HEK293T (cell line): ENCODE results near the gene MECP2.

Experiments
- CTCF ChIA-PET: fragments of 350-600 bp; formaldehyde crosslinking; extraction: SDS; loops from one replicate; lab custom pipeline; 2021; ENCODE audit warnings: antibody characterized with exemption, inconsistent platforms; lab: Yijun Ruan, JAX
- POLR2A ChIA-PET: fragments of 350-600 bp; formaldehyde crosslinking; extraction: SDS; loops from one replicate; lab custom pipeline; 2020; ENCODE audit warnings: antibody characterized with exemption, inconsistent platforms; lab: Yijun Ruan, JAX
- DNase-seq: peaks from one replicate; pipeline ENCODE4 v3.0.0; 2012; ENCODE audit warnings: mixed read lengths; ENCODE audit errors: extremely low spot score
- ARNT ChIP-seq: fragments of 450-650 bp; IDR thresholded peaks from 2 replicates; pipeline ENCODE4 v1.6.1; 2017; ENCODE audit warnings: mild to moderate bottlenecking
- BHLHE40 ChIP-seq: fragments of 450-650 bp; IDR thresholded peaks from 2 replicates; pipeline ENCODE4 v1.6.1; 2016; ENCODE audit warnings: mild to moderate bottlenecking, moderate library complexity, borderline replicate concordance
- CTBP1 ChIP-seq: fragments of 450-650 bp; IDR thresholded peaks from 2 replicates; pipeline ENCODE4 v1.6.1; 2016; ENCODE audit warnings: borderline replicate concordance
- ELF4 ChIP-seq: fragments of 450-650 bp; IDR thresholded peaks from 2 replicates; pipeline ENCODE4 v1.6.1; 2017; ENCODE audit warnings: antibody characterized with exemption
- FOXA1 ChIP-seq: fragments of 450-650 bp; IDR thresholded peaks from 2 replicates; pipeline ENCODE4 v1.6.1; 2016; ENCODE audit warnings: mild to moderate bottlenecking
- FOXK2 ChIP-seq: fragments of 450-650 bp; IDR thresholded peaks from 2 replicates; pipeline ENCODE4 v1.6.1; 2016; ENCODE audit warnings: mild to moderate bottlenecking
- FOXM1 ChIP-seq: fragments of 450-650 bp; IDR thresholded peaks from 2 replicates; pipeline ENCODE4 v1.6.1; 2017; ENCODE audit warnings: mild to moderate bottlenecking, borderline replicate concordance
- HDGF ChIP-seq: fragments of 450-650 bp; IDR thresholded peaks from 2 replicates; pipeline ENCODE4 v1.6.1; 2017; ENCODE audit warnings: antibody characterized with exemption, borderline replicate concordance
- L3MBTL2 ChIP-seq: fragments of 450-650 bp; conservative IDR thresholded peaks from 2 replicates; pipeline ENCODE4 v1.6.1; 2016; ENCODE audit warnings: mild to moderate bottlenecking
- LEF1 ChIP-seq: fragments of 450-650 bp; IDR thresholded peaks from 2 replicates; pipeline ENCODE4 v1.6.1; 2017; ENCODE audit warnings: mild to moderate bottlenecking, borderline replicate concordance
- NFRKB ChIP-seq: fragments of 450-650 bp; IDR thresholded peaks from 2 replicates; pipeline ENCODE4 v1.6.1; 2016; ENCODE audit warnings: mild to moderate bottlenecking, moderate library complexity
- PKNOX1 ChIP-seq: fragments of 450-650 bp; IDR thresholded peaks from 2 replicates; pipeline ENCODE4 v1.6.1; 2016
- SP1 ChIP-seq: fragments of 450-650 bp; IDR thresholded peaks from 2 replicates; pipeline ENCODE4 v1.6.1; 2017
- SUZ12 ChIP-seq: fragments of 450-650 bp; IDR thresholded peaks from 2 replicates; pipeline ENCODE4 v1.6.1; 2016; ENCODE audit warnings: mild to moderate bottlenecking
- TARDBP ChIP-seq: fragments of 450-650 bp; IDR thresholded peaks from 2 replicates; pipeline ENCODE4 v1.6.1; 2016
- ZNF384 ChIP-seq: fragments of 450-650 bp; IDR thresholded peaks from 2 replicates; pipeline ENCODE4 v1.6.1; 2016

Gene MECP2

DNA sequence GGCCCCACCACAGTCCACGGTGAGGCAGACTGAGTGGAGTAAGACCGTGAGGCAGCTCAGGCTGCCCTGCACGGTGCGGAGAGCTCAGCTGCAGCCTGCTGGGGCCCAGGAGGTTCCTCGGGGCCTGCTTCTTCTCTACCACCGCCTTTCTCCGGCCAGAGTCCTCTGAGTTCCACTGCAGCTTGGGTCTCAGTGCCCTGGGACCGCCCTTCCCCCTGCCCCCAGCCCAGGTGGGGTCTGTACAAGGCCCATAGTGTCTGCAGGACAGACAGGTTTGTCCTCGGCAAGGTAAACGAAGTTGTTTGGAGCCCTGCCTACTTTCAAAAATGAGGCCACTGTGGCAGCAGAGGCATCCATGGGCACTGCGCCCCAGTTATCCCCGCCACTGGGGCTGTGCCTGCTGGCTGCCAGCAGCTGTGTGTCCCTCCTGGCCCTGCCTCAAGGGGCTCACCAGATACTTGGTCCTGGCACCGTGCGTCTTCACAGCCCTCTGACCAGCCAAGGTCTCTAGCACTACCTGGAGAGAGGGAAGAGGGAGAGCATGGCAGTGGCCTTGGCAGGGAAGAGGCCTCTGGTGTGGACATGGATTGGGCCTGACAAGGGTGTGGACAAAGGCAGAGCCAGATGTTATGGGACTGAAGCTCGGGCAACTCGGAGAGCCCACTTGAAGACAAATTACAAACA, 81.8 kb downstream of the MECP2 start:
- CTCF ChIA-PET: no interaction called here
- TF ChIP-seq FOXM1 (no peak), TARDBP (no peak), LEF1 (no peak), NFRKB (no peak), FOXA1 (no peak), CTBP1 (no peak), ELF4 (no peak), ZNF384 (no peak), FOXK2 (no peak), ARNT (no peak), L3MBTL2 (no peak), SP1 (no peak), HDGF (no peak)
- POLR2A ChIA-PET: interaction anchor here (1.6 kb wide), 1 partner anchor 10 kb away, joined by 3 read pairs; no protein-coding TSS in a partner anchor
- DNase-seq: no peak

DNA sequence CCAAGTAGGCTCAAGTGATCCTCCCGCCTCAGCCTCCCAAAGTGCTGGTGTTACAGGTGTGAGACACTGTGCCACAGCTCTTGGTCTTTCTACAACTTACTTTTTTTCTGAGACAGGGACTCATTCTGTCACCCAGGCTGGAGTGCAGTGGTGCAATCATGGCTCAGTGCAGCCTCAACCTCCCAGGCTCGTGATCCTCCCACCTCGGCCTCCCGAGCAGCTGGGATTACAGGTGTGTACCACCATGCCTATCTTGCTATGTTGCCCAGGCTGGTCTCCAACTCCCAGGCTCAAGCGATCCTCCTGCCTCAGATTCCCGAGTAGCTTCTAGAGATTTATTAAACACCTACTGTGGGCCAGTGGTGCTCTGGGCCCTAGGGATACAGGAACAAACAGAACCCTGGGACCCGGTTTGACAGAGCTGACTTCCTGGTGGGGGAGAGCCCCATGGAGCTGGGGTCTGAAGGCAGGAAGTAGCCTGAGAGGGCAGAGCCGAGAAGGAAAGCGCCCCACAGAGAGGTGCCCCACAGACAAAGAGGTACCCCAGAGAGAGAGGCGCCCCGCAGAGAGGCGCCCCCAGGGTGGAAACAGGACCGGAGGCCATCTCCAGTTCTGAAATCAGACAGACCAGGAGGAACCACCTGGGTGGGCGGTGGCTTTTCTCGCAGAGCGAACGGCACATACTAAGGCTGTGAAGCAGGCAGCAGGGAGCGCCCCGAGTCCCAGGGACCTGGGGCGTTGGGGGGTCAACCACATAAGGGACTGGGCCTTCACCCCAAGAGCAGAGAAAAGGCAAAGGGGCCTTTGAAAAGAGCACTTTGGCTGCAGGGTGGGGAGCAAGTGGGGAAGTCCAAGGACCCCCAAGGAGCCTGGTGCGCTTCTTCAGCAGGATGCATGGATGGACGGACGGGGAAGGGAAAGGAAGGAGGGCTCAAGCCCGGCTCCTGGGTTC, 82.8 kb downstream of the MECP2 start:
- no peak for DNase-seq
- ChIA-PET POLR2A (interaction anchor here (1.6 kb wide), 1 partner anchor 9 kb away, joined by 3 read pairs; no protein-coding TSS in a partner anchor), CTCF (interaction anchor here (1.4 to 3.0 kb wide), 6 partner anchors 10 to 35 kb away, joined by 6 to 13 read pairs (median 8); no protein-coding TSS in a partner anchor)
- TF ChIP-seq FOXM1 (no peak), PKNOX1 (no peak), HDGF (no peak), SP1 (no peak), CTBP1 (no peak), TARDBP (no peak), FOXA1 (no peak), L3MBTL2 (no peak), ZNF384 (no peak), ELF4 (no peak), LEF1 (no peak), ARNT (no peak), SUZ12 (no peak), BHLHE40 (no peak)

GRCh38 chrX:154013614-154014360, 83.7 kb downstream of the MECP2 start:
- no peak for TF ChIP-seq SUZ12
- no peak for TF ChIP-seq LEF1
- TF ChIP-seq NFRKB: no peak
- no peak for TF ChIP-seq CTBP1
- no peak for TF ChIP-seq PKNOX1
- TF ChIP-seq ZNF384: no peak
- no peak for TF ChIP-seq ELF4
- no peak for TF ChIP-seq ARNT
- TF ChIP-seq FOXM1: no peak
- ChIA-PET CTCF (interaction anchor here (1.0 to 3.0 kb wide), 15 partner anchors 8 to 312 kb away, joined by 3 to 13 read pairs (median 6); partner anchors contain the start of genes HCFC1 and TMEM187), POLR2A (interaction anchor here (1.8 kb wide), 1 partner anchor 40 kb away, joined by 5 read pairs; no protein-coding TSS in a partner anchor)
- peak; percentile 78 for DNase-seq

- ChIA-PET POLR2A (interaction anchor here (0.7 to 1.8 kb wide), 3 partner anchors 39 to 85 kb away, joined by 3 to 7 read pairs (median 5); partner anchors contain the start of gene HCFC1), CTCF (interaction anchor here (0.8 to 3.0 kb wide), 17 partner anchors 9 to 361 kb away, joined by 3 to 13 read pairs (median 4); partner anchors contain the start of genes HCFC1 and TMEM187)
- TF ChIP-seq FOXA1 (no peak), SP1 (no peak), FOXM1 (no peak), NFRKB (no peak), ZNF384 (no peak), TARDBP (no peak), ARNT (no peak), BHLHE40 (no peak), PKNOX1 (no peak), SUZ12 (no peak)
These were observed 84.5 kb downstream of the MECP2 start for GRCh38 chrX:154013001-154013421.

More at GRCh38 chrX:154013001-154013421, 84.5 kb downstream of the MECP2 start:
- DNase-seq: no peak
